Measurements from ENCODE around the gene GSTA2. TPM values are rescaled to one million over a fixed set of nuclear protein-coding genes. Genes with fewer than 3 reads are reported as not detected.

Gene GSTA2
- total and polyA plus RNA-seq, 2 donors from 2014 or later = 0.28 to 133 TPM

DNA sequence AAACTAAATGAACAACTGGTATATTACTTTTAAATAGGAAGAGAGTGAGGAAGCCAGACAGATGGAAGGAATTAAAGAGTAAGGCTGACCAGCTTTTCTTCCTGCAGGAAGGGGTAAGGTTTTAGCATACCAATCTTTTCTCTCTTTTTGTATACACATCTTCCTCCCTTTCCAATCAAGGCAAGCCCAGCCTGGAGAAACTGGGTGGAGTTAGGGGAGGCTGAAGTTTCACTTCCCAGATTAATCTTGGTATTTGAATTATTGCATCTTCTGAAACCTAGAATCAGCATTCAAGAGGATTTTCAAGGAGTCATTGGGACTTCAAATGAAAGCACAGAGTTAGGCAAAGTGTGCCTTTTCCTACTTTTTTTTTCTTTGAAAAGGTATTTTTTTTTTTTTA, 59.2 kb downstream of the GSTA2 start:
- no peak overlapping the region for H3K27ac ChIP-seq (ENCODE audit: low read depth in 2 of 2, low read length in 2 of 2)
- TF ChIP-seq, protein P1, sequence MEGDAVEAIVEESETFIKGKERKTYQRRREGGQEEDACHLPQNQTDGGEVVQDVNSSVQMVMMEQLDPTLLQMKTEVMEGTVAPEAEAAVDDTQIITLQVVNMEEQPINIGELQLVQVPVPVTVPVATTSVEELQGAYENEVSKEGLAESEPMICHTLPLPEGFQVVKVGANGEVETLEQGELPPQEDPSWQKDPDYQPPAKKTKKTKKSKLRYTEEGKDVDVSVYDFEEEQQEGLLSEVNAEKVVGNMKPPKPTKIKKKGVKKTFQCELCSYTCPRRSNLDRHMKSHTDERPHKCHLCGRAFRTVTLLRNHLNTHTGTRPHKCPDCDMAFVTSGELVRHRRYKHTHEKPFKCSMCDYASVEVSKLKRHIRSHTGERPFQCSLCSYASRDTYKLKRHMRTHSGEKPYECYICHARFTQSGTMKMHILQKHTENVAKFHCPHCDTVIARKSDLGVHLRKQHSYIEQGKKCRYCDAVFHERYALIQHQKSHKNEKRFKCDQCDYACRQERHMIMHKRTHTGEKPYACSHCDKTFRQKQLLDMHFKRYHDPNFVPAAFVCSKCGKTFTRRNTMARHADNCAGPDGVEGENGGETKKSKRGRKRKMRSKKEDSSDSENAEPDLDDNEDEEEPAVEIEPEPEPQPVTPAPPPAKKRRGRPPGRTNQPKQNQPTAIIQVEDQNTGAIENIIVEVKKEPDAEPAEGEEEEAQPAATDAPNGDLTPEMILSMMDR (IDR thresholded peaks at IDR 0.05; ENCODE audit: borderline replicate concordance, extremely low read depth, insufficient read depth) = no peak
- H3K4me3 ChIP-seq (ENCODE audit: low read length in 3 of 3) = no peak overlapping the region
- H3K36me3 ChIP-seq (ENCODE audit: control insufficient read depth in 2 of 3, insufficient read depth in 3 of 3, low read length in 3 of 3) = no peaks in the 10 kb centered on the region
- H3K27me3 ChIP-seq (ENCODE audit: control insufficient read depth, insufficient read depth, low read length) = no peaks in the 10 kb centered on the region
- H3K9ac ChIP-seq (ENCODE audit: low read length in 3 of 3) = no peak overlapping the region
- no peaks in the 10 kb centered on the region for H3K4me1 ChIP-seq (ENCODE audit: control insufficient read depth in 2 of 3, insufficient read depth in 2 of 3, low read depth in 1 of 3, low read length in 3 of 3)
- intact Hi-C loops (cut with DNase I) = no loop called here
- no peaks in the 10 kb centered on the region for H3K9me3 ChIP-seq (ENCODE audit: control insufficient read depth in 2 of 3, insufficient read depth in 1 of 3, low read length in 3 of 3)
- FAIRE-seq (no peak), DNase-seq (no peak)

Other genes with a start within 250 kb of the GSTA2 start
- gene TRAM2, start 186.4 kb downstream of the GSTA2 start, total RNA-seq = 20.7 TPM
- 4.5 TPM for gene TRAM2, start 186.4 kb downstream of the GSTA2 start, polyA plus RNA-seq (ENCODE audit: insufficient read depth, low read depth, low replicate concordance)
- gene TMEM14A, start 92.4 kb downstream of the GSTA2 start, total RNA-seq = 23.8 TPM
- gene TMEM14A, start 92.4 kb downstream of the GSTA2 start, polyA plus RNA-seq (ENCODE audit: insufficient read depth, low read depth, low replicate concordance) = 48.8 TPM
- gene GSTA1, start 40.3 kb upstream of the GSTA2 start, total RNA-seq = 1.3 TPM
- 725 TPM for gene GSTA1, start 40.3 kb upstream of the GSTA2 start, polyA plus RNA-seq (ENCODE audit: insufficient read depth, low read depth, low replicate concordance)
- gene GSTA5, start 77.3 kb upstream of the GSTA2 start, total RNA-seq = not detected
- not detected for gene GSTA5, start 77.3 kb upstream of the GSTA2 start, polyA plus RNA-seq (ENCODE audit: insufficient read depth, low read depth, low replicate concordance)
- not detected for gene GSTA3, start 146.2 kb upstream of the GSTA2 start, total RNA-seq
- gene GSTA3, start 146.2 kb upstream of the GSTA2 start, polyA plus RNA-seq (ENCODE audit: insufficient read depth, low read depth, low replicate concordance) = not detected
- gene GSTA4, start 231.8 kb upstream of the GSTA2 start, total RNA-seq = 17.4 TPM
- gene GSTA4, start 231.8 kb upstream of the GSTA2 start, polyA plus RNA-seq (ENCODE audit: insufficient read depth, low read depth, low replicate concordance) = 47.4 TPM